GM18508 (cell line): Measurements from ENCODE around the gene PANX1.

ENCODE experiments used
- ATAC-seq: cut with Tn5 transposase; IDR thresholded peaks from one replicate; pipeline ENCODE4 v1.9.1; 2021; ENCODE audit warnings: moderate number of reproducible peaks; ENCODE audit not compliant: insufficient read depth, unreplicated experiment

Gene PANX1

GRCh38 chr11:94183251-94183885, 54.7 kb downstream of the PANX1 start:
- no peak for ATAC-seq

- peak; percentile 59 for ATAC-seq
Observed at GRCh38 chr11:94183886-94184264, 55.2 kb downstream of the PANX1 start.

- no peak for ATAC-seq
Observed at GRCh38 chr11:94184362-94184761, 55.7 kb downstream of the PANX1 start.

- no peak for ATAC-seq
Observed at GRCh38 chr11:94184846-94185245, 56.2 kb downstream of the PANX1 start.

- ATAC-seq, result no peak
Observed at GRCh38 chr11:94185416-94186084, 56.9 kb downstream of the PANX1 start.

- no peak for ATAC-seq
Observed at GRCh38 chr11:94186342-94187203, 57.9 kb downstream of the PANX1 start.

GRCh38 chr11:94193288-94193687, 64.6 kb downstream of the PANX1 start:
- ATAC-seq, result no peak

GRCh38 chr11:94194712-94195111, 66.1 kb downstream of the PANX1 start:
- ATAC-seq, result no peak

- ATAC-seq, result no peak
Observed at GRCh38 chr11:94196363-94196762, 67.7 kb downstream of the PANX1 start.

GRCh38 chr11:94198718-94199117, 70.1 kb downstream of the PANX1 start:
- ATAC-seq, result no peak

GRCh38 chr11:94199136-94200130, 70.8 kb downstream of the PANX1 start:
- no peak for ATAC-seq

- no peak for ATAC-seq
Observed at GRCh38 chr11:94201004-94201465, 72.4 kb downstream of the PANX1 start.

- no peak for ATAC-seq
Observed at GRCh38 chr11:94203070-94203469, 74.4 kb downstream of the PANX1 start.

- no peak for ATAC-seq
Observed at GRCh38 chr11:94211261-94211830, 82.7 kb downstream of the PANX1 start.

- no peak for ATAC-seq
Observed at GRCh38 chr11:94212898-94213297, 84.3 kb downstream of the PANX1 start.

GRCh38 chr11:94217705-94218104, 89.1 kb downstream of the PANX1 start:
- no peak for ATAC-seq

GRCh38 chr11:94218372-94218771, 89.7 kb downstream of the PANX1 start:
- no peak for ATAC-seq

- ATAC-seq, result no peak
Observed at GRCh38 chr11:94219771-94220170, 91.1 kb downstream of the PANX1 start.

GRCh38 chr11:94224078-94224477, 95.4 kb downstream of the PANX1 start:
- no peak for ATAC-seq
